ENCODE results near the gene RBKS.
"Not testable (repeated sequence)": the region's sequence is repeated elsewhere in the genome, so short reads cannot be mapped to it uniquely, and the experiment has no call there.

RBKS gene

GRCh38 chr2:27756091-27756490 is 134.1 kb downstream of the RBKS start:
- DNase-seq = no peak

GRCh38 chr2:27754831-27755230 is 135.4 kb downstream of the RBKS start:
- DNase-seq = no peak

- DNase-seq = peak; percentile 60 to 89
Measured at GRCh38 chr2:27754138-27754588, 136.0 kb downstream of the RBKS start.

- no peak for DNase-seq
Measured at GRCh38 chr2:27752551-27753237, 137.5 kb downstream of the RBKS start.

GRCh38 chr2:27751377-27751776 is 138.8 kb downstream of the RBKS start:
- no peak for DNase-seq

- not testable (repeated sequence) for DNase-seq
Measured at GRCh38 chr2:27748803-27749554, 141.2 kb downstream of the RBKS start.

GRCh38 chr2:27747827-27748352 is 142.3 kb downstream of the RBKS start:
- no peak for DNase-seq

- no peak for DNase-seq
Measured at GRCh38 chr2:27746325-27746724, 143.9 kb downstream of the RBKS start.

GRCh38 chr2:27745494-27745893 is 144.7 kb downstream of the RBKS start:
- not testable (repeated sequence) for DNase-seq

GRCh38 chr2:27742571-27742970 is 147.6 kb downstream of the RBKS start:
- no peak for DNase-seq

- DNase-seq = no peak
Measured at GRCh38 chr2:27741673-27742072, 148.5 kb downstream of the RBKS start.

- no peak for DNase-seq
Measured at GRCh38 chr2:27739058-27739373, 151.2 kb downstream of the RBKS start.

GRCh38 chr2:27738349-27739057 is 151.7 kb downstream of the RBKS start:
- DNase-seq = no peak

GRCh38 chr2:27737676-27738348 is 152.4 kb downstream of the RBKS start:
- DNase-seq = peak; percentile 41 to 53

GRCh38 chr2:27736890-27737204 is 153.3 kb downstream of the RBKS start:
- DNase-seq = no peak

- DNase-seq = no peak
Measured at GRCh38 chr2:27736031-27736889, 153.9 kb downstream of the RBKS start.

GRCh38 chr2:27735263-27735904 is 154.8 kb downstream of the RBKS start:
- DNase-seq = peak; percentile 54 to 56

- no peak for DNase-seq
Measured at GRCh38 chr2:27734305-27734704, 155.9 kb downstream of the RBKS start.

All from inflammatory macrophage treated with lipopolysaccharide for 1 hour (primary cell).